ENCODE measurements around the gene SMIM20.

GRCh38 chr4:25870081-25870480 lies 43.9 kb upstream of the SMIM20 start:
- no peak for TF ChIP-seq EZH2 (optimal IDR thresholded peaks at IDR 0.05; ENCODE audit: low read depth, low read length)
- no peak for TF ChIP-seq CTCF (IDR thresholded peaks at IDR 0.05; ENCODE audit: low read length)

Measured in MM.1S (cell line).